Ishikawa (cell line): Measurements from ENCODE around the gene GRB10.

Source experiments
- CEBPB ChIP-seq: IDR thresholded peaks from 2 replicates; pipeline ENCODE4 v1.6.1; 2012
- CREB1 ChIP-seq: IDR thresholded peaks from 2 replicates; pipeline ENCODE4 v1.6.1; 2012; ENCODE audit warnings: low read depth
- EGR1 ChIP-seq: IDR thresholded peaks from 2 replicates; pipeline ENCODE4 v1.6.1; 2012
- EP300 ChIP-seq: IDR thresholded peaks from 2 replicates; pipeline ENCODE4 v1.6.1; 2012; ENCODE audit warnings: borderline replicate concordance
- FOXM1 ChIP-seq: IDR thresholded peaks from 2 replicates; pipeline ENCODE4 v1.6.1; 2012; ENCODE audit warnings: low read depth, borderline replicate concordance
- MAX ChIP-seq: IDR thresholded peaks from 2 replicates; pipeline ENCODE4 v1.6.1; 2012
- NFIC ChIP-seq: IDR thresholded peaks from 2 replicates; pipeline ENCODE4 v1.6.1; 2012
- RAD21 ChIP-seq: IDR thresholded peaks from 2 replicates; pipeline ENCODE4 v1.6.1; 2012; ENCODE audit warnings: low read depth
- REST ChIP-seq: IDR thresholded peaks from 2 replicates; pipeline ENCODE4 v1.6.1; 2012; ENCODE audit warnings: low read depth, mild to moderate bottlenecking
- TAF1 ChIP-seq: IDR thresholded peaks from 2 replicates; pipeline ENCODE4 v1.6.1; 2012; ENCODE audit warnings: low read depth, mild to moderate bottlenecking
- TCF12 ChIP-seq: IDR thresholded peaks from 2 replicates; pipeline ENCODE4 v1.6.1; 2012; ENCODE audit warnings: low read depth
- TEAD4 ChIP-seq: IDR thresholded peaks from 2 replicates; pipeline ENCODE4 v1.6.1; 2012
- USF1 ChIP-seq: IDR thresholded peaks from 2 replicates; pipeline ENCODE4 v1.6.1; 2012
- YY1 ChIP-seq: IDR thresholded peaks from 2 replicates; pipeline ENCODE4 v1.6.1; 2012; ENCODE audit warnings: low read depth
- ZBTB7A ChIP-seq: IDR thresholded peaks from 2 replicates; pipeline ENCODE4 v1.6.1; 2012; ENCODE audit warnings: low read depth

The GRB10 gene

GRCh38 chr7:50667789-50668226 lies 114.9 kb downstream of the GRB10 start:
- TF ChIP-seq EP300 = no peak
- TF ChIP-seq FOXM1 = no peak
- TF ChIP-seq MAX = no peak
- no peak for TF ChIP-seq CEBPB
- TF ChIP-seq REST = no peak
- TF ChIP-seq EGR1 = no peak
- no peak for TF ChIP-seq YY1

- no peak for TF ChIP-seq ZBTB7A
- TF ChIP-seq EP300 = no peak
- no peak for TF ChIP-seq RAD21
- no peak for TF ChIP-seq FOXM1
- TF ChIP-seq TEAD4 = no peak
- no peak for TF ChIP-seq YY1
- no peak for TF ChIP-seq USF1
- TF ChIP-seq NFIC = no peak
- no peak for TF ChIP-seq EGR1
- TF ChIP-seq TAF1 = no peak
- TF ChIP-seq REST = no peak
- TF ChIP-seq CREB1 = no peak
- TF ChIP-seq TCF12 = no peak
- TF ChIP-seq MAX = no peak
- no peak for TF ChIP-seq CEBPB
These were observed 115.4 kb downstream of the GRB10 start for GRCh38 chr7:50667338-50667737.

- no peak for TF ChIP-seq CREB1
- no peak for TF ChIP-seq ZBTB7A
- TF ChIP-seq TEAD4 = no peak
- no peak for TF ChIP-seq REST
- TF ChIP-seq TAF1 = no peak
- TF ChIP-seq CEBPB = no peak
- no peak for TF ChIP-seq TCF12
- no peak for TF ChIP-seq RAD21
- no peak for TF ChIP-seq MAX
- TF ChIP-seq USF1 = no peak
These were observed 116.6 kb downstream of the GRB10 start for GRCh38 chr7:50666124-50666496.

- no peak for TF ChIP-seq YY1
- no peak for TF ChIP-seq CEBPB
- TF ChIP-seq NFIC = no peak
- TF ChIP-seq FOXM1 = no peak
- no peak for TF ChIP-seq RAD21
These were observed 117.1 kb downstream of the GRB10 start for GRCh38 chr7:50665403-50666123.

GRCh38 chr7:50664937-50665336 lies 117.8 kb downstream of the GRB10 start:
- TF ChIP-seq TEAD4 (no peak), USF1 (no peak), FOXM1 (no peak), MAX (no peak), YY1 (no peak), ZBTB7A (no peak), RAD21 (no peak), NFIC (no peak), CEBPB (no peak), REST (no peak), TCF12 (no peak), EGR1 (no peak), EP300 (no peak), TAF1 (no peak), CREB1 (no peak)
